GM19193 (cell line): ENCODE data around the gene APOLD1.

Experiments
- POLR2A ChIP-seq: IDR thresholded peaks from 4 replicates; pipeline ENCODE4 v1.6.1; 2011; ENCODE audit not compliant: insufficient read depth, insufficient read length; ENCODE audit errors: extremely low read depth

The APOLD1 gene

GRCh38 chr12:12818701-12819100, 33.2 kb downstream of the APOLD1 start:
- TF ChIP-seq POLR2A: no peak

DNA sequence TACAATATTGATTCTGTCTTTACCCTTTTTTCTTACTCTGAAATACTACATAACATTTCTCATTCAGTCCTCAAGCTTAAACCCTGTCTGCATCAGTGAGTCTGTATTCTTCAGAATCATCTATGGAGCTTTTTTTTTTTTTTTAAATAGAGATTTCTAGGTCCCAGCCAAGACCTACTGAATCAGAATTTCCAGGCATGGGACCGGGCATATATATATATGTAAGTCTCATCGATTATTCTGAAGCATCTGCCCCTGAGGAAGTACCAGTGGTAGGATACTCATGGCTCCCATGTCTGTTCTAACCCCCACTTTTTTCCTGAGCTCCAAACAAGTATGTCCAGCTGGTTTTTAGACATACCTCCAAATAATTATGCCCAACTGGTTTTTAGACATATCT, 33.8 kb downstream of the APOLD1 start:
- no peak for TF ChIP-seq POLR2A

GRCh38 chr12:12819752-12820311, 34.4 kb downstream of the APOLD1 start:
- no peak for TF ChIP-seq POLR2A

- no peak for TF ChIP-seq POLR2A
Measured at GRCh38 chr12:12821975-12822374, 36.5 kb downstream of the APOLD1 start.

GRCh38 chr12:12822886-12823285, 37.4 kb downstream of the APOLD1 start:
- TF ChIP-seq POLR2A: no peak

DNA sequence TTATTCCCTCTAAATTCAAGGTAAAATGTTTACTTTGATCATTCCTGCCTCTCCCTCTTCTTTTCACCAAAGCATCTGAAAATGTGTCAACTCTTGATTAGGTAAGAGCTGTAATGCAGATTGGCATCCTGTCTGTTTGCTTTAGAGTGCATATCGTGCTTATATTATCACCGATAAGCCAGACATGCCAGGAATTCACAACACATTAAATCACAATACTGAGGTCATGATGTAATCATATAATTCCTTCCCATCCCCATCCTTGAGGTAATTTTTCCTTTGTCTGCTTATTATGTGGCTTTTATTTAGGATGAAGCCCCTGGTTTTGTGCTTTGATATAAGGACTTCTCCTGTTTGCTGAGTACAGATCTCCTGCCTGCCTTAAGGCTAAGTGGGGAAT, 37.8 kb downstream of the APOLD1 start:
- TF ChIP-seq POLR2A: no peak

GRCh38 chr12:12823811-12824210, 38.4 kb downstream of the APOLD1 start:
- no peak for TF ChIP-seq POLR2A

GRCh38 chr12:12835378-12836146, 50.1 kb downstream of the APOLD1 start:
- no peak for TF ChIP-seq POLR2A

- no peak for TF ChIP-seq POLR2A
Measured at GRCh38 chr12:12836571-12836970, 51.1 kb downstream of the APOLD1 start.

GRCh38 chr12:12837025-12837812, 51.8 kb downstream of the APOLD1 start:
- TF ChIP-seq POLR2A: no peak

GRCh38 chr12:12837813-12838153, 52.3 kb downstream of the APOLD1 start:
- no peak for TF ChIP-seq POLR2A

GRCh38 chr12:12839003-12839395, 53.5 kb downstream of the APOLD1 start:
- TF ChIP-seq POLR2A: no peak

DNA sequence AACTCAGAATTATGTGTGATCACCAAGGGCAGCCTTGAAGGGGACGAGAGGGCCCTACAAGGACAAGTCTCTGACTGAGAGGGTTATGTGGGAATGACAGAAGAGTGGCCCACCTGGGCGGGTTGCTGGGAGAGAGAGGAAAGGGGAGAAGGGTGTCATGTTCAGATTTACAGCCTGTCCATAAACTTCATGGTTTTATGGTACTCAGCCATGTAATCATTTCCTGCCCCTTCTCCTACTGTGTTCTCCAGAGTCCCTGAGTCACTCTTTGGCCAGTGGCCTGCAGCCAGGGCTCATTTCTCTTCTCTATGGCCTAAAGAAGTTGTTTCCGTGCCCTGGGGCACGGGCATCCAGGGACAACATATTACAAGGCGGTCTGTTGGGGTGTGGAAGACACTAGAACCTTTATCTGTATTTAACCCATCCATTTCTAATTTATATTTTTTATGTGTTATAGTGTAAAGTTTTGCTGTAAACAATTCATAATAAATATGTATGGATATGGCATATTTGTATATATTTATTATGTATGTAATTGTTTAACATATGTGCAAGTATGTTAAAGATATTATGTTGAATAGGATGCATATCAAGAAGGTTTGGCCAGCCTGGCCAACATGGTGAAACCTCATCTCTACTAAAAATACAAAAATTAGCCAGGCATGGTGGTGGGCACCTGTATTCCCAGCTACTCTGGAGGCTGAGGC, 54.6 kb downstream of the APOLD1 start:
- no peak for TF ChIP-seq POLR2A

DNA sequence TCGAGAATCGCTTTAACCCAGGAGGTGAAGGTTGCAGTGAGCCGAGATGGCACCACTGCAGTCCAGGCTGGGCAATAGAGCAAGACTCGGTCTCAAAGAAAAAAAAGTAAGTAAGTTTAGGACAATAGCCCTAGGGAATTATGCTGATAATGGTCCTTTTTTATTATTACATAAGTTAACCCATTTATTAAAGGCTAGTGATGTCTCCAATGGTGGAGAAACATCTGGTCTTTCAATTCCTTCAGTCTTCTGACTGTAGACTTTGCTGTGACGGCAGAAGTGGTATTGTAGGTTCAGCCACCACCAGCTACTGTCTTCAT, 55.1 kb downstream of the APOLD1 start:
- TF ChIP-seq POLR2A: no peak
